Smooth muscle cell (in vitro differentiated cells): ENCODE data around the gene TMEM61. TPM values are rescaled to one million over a fixed set of nuclear protein-coding genes. Genes with fewer than 3 reads are reported as not detected.
"Not testable (repeated sequence)": the region's sequence is repeated elsewhere in the genome, so short reads cannot be mapped to it uniquely, and the experiment has no call there.

ENCODE experiments used
- DNase-seq: peaks from one replicate; lab custom pipeline; 2025; ENCODE audit not compliant: unreplicated experiment; lab: John Stamatoyannopoulos, UW
- H2AFZ ChIP-seq: fragments of 200-600 bp; sonication (generic); 2 replicates; pipeline ENCODE4 v1.6.0; 2016; ENCODE audit warnings: antibody characterized with exemption, low read depth, mild to moderate bottlenecking
- H3F3A ChIP-seq: fragments of 200-600 bp; sonication (generic); 2 replicates; pipeline ENCODE4 v1.6.0; 2017; ENCODE audit warnings: antibody characterized with exemption, low read depth
- H3K27ac ChIP-seq: fragments of 200-600 bp; sonication (generic); 2 replicates; pipeline ENCODE4 v1.5.1; 2016; ENCODE audit warnings: low read depth, mild to moderate bottlenecking
- H3K27me3 ChIP-seq: fragments of 200-600 bp; sonication (generic); 2 replicates; pipeline ENCODE4 v1.6.1; 2016; ENCODE audit warnings: low read depth, mild to moderate bottlenecking
- H3K36me3 ChIP-seq: fragments of 200-600 bp; sonication (generic); 2 replicates; pipeline ENCODE4 v1.5.1; 2016; ENCODE audit warnings: low read depth
- H3K4me1 ChIP-seq: fragments of 200-600 bp; sonication (generic); 2 replicates; pipeline ENCODE4 v1.5.1; 2016; ENCODE audit warnings: low read depth
- H3K4me2 ChIP-seq: fragments of 200-600 bp; sonication (generic); 2 replicates; pipeline ENCODE4 v1.6.0; 2016; ENCODE audit warnings: mild to moderate bottlenecking
- H3K4me3 ChIP-seq: fragments of 200-600 bp; sonication (generic); 2 replicates; pipeline ENCODE4 v1.5.1; 2016; ENCODE audit warnings: mild to moderate bottlenecking
- H3K79me2 ChIP-seq: fragments of 200-600 bp; sonication (generic); 2 replicates; pipeline ENCODE4 v1.6.0; 2016; ENCODE audit warnings: low read depth, mild to moderate bottlenecking
- H3K9ac ChIP-seq: fragments of 200-600 bp; sonication (generic); 2 replicates; pipeline ENCODE4 v1.6.0; 2016; ENCODE audit warnings: low read depth
- H3K9me3 ChIP-seq: fragments of 200-600 bp; sonication (generic); replicated peaks from 2 replicates; pipeline ENCODE4 v1.5.1; 2016; ENCODE audit warnings: low read depth
- H4K20me1 ChIP-seq: fragments of 200-600 bp; sonication (generic); 2 replicates; pipeline ENCODE4 v1.6.0; 2016; ENCODE audit warnings: low read depth
- CTCF ChIP-seq: fragments of 200-600 bp; sonication (generic); IDR thresholded peaks from 2 replicates; pipeline ENCODE4 v1.5.1; 2017; ENCODE audit warnings: borderline replicate concordance, mild to moderate bottlenecking, antibody characterized with exemption; ENCODE audit not compliant: insufficient read depth, poor library complexity, severe bottlenecking
- WGBS: methylation state at CpG from one replicate; pipeline ENCODE4 v1.1.7; 2016; ENCODE audit warnings: low lambda C conversion rate; 5-methylcytosine and 5-hydroxymethylcytosine counted together
- polyA plus RNA-seq: library from polyadenylated mRNA; unstranded; fragments of >200 nt; fragmentation: Nextera tagmentation; extraction: Ambion mirVana; gene quantifications from 2 replicates; pipeline ENCODE4 v1.2.1, GENCODE V29; 2016
- total RNA-seq: library from RNA; depleted of rRNA; stranded (reverse); fragments of >200 nt; gene quantifications from 2 replicates; pipeline ENCODE4 v1.2.3, GENCODE V29; 2014

TMEM61 gene
- total and polyA plus RNA-seq, 2 experiments from 2014 or later, result 0.13 to 0.86 TPM

- Histone ChIP-seq H4K20me1 (no peaks in the 10 kb centered on the region), H3K36me3 (no peaks in the 10 kb centered on the region), H3K79me2 (no peaks in the 10 kb centered on the region), H3K27me3 (no peaks in the 10 kb centered on the region), H3F3A (no peaks in the 10 kb centered on the region), H3K9ac (no peak overlapping the region), H3K4me1 (no peaks in the 10 kb centered on the region), H2AFZ (no peak overlapping the region), H3K27ac (no peak overlapping the region), H3K4me3 (no peak overlapping the region), H3K9me3 (no peaks in the 10 kb centered on the region), H3K4me2 (no peak overlapping the region)
- 89% methylated on average over 4 of the region's 4 CpGs for WGBS
- no peak for DNase-seq
- TF ChIP-seq CTCF, result no peak
These were observed 23.7 kb upstream of the TMEM61 start for GRCh38 chr1:54956726-54957125.

GRCh38 chr1:54959241-54959640, 21.2 kb upstream of the TMEM61 start:
- H3K4me1 ChIP-seq, result no peaks in the 10 kb centered on the region
- DNase-seq, result no peak

GRCh38 chr1:54962612-54963395, 17.6 kb upstream of the TMEM61 start:
- TF ChIP-seq CTCF, result no peak
- Histone ChIP-seq H3K9ac (no peak overlapping the region), H3K4me1 (no peaks in the 10 kb centered on the region), H3K36me3 (no peaks in the 10 kb centered on the region), H3K4me3 (no peak overlapping the region), H3F3A (no peaks in the 10 kb centered on the region), H2AFZ (no peak overlapping the region), H4K20me1 (no peaks in the 10 kb centered on the region), H3K4me2 (no peak overlapping the region), H3K27ac (no peak overlapping the region), H3K79me2 (no peaks in the 10 kb centered on the region), H3K9me3 (no peaks in the 10 kb centered on the region), H3K27me3 (no peaks in the 10 kb centered on the region)
- whole genome bisulfite sequencing, result 69% methylated on average over 4 of the region's 4 CpGs
- no peak for DNase-seq

More at GRCh38 chr1:54959241-54959640, 21.2 kb upstream of the TMEM61 start:
- H2AFZ ChIP-seq, result no peak overlapping the region
- 89% methylated on average over 3 of the region's 3 CpGs for WGBS
- no peaks in the 10 kb centered on the region for H3K36me3 ChIP-seq
- H3K4me3 ChIP-seq, result no peak overlapping the region
- H3F3A ChIP-seq, result no peaks in the 10 kb centered on the region
- H3K4me2 ChIP-seq, result no peak overlapping the region
- H3K9me3 ChIP-seq, result no peaks in the 10 kb centered on the region
- TF ChIP-seq CTCF, result no peak
- H4K20me1 ChIP-seq, result no peaks in the 10 kb centered on the region
- H3K79me2 ChIP-seq, result no peaks in the 10 kb centered on the region
- no peak overlapping the region for H3K27ac ChIP-seq
- H3K9ac ChIP-seq, result no peak overlapping the region
- H3K27me3 ChIP-seq, result no peaks in the 10 kb centered on the region

- not testable (repeated sequence) for H3K4me2 ChIP-seq, H2AFZ ChIP-seq, H3K27ac ChIP-seq, H4K20me1 ChIP-seq, H3K9me3 ChIP-seq, H3K4me3 ChIP-seq, H3K36me3 ChIP-seq, H3K79me2 ChIP-seq, DNase-seq, H3K4me1 ChIP-seq, H3K9ac ChIP-seq, H3K27me3 ChIP-seq, H3F3A ChIP-seq
- WGBS, result 91% methylated on average over 5 of the region's 5 CpGs
These were observed 16.6 kb upstream of the TMEM61 start for GRCh38 chr1:54963829-54964228.
